Brain microvascular endothelial cell (primary cell): Measurements from ENCODE around the gene WDR62.
A peak's percentile ranks its signal among the peaks of the same experiment; 100 is the strongest.

Source experiments
- DNase-seq: peaks from one replicate; pipeline ENCODE4 v3.0.0-alpha.2; 2020
- H3K27ac ChIP-seq: fragments of 250-450 bp; sonication (Bioruptor Pico); 2 replicates; pipeline ENCODE4 v1.5.1; 2020; ENCODE audit warnings: mild to moderate bottlenecking, moderate library complexity
- H3K27me3 ChIP-seq: fragments of 250-450 bp; sonication (Bioruptor Pico); replicated peaks from 2 replicates; pipeline ENCODE4 v1.5.1; 2020; ENCODE audit warnings: mild to moderate bottlenecking
- H3K36me3 ChIP-seq: fragments of 250-450 bp; sonication (Bioruptor Pico); replicated peaks from 2 replicates; pipeline ENCODE4 v1.5.1; 2020; ENCODE audit warnings: mild to moderate bottlenecking
- H3K4me3 ChIP-seq: 2 replicates; pipeline ENCODE4 v1.5.1; 2011; ENCODE audit warnings: low read depth, mild to moderate bottlenecking, control low read depth, low read length, moderate library complexity
- in situ Hi-C: cut with HindIII; loops from 2 replicates; pipeline ENCODE4 v1.10.0; 2017; ENCODE audit warnings: low sequenced_read_pairs, low pct_ligation_motif_present
- TF ChIP-seq, protein P1 (sequence below): IDR thresholded peaks from 2 replicates; pipeline ENCODE4 v1.5.1; 2011; ENCODE audit warnings: low read depth, mild to moderate bottlenecking, moderate library complexity, low read length, control low read depth, inconsistent platforms; ENCODE audit errors: missing control alignments

Gene WDR62

DNA sequence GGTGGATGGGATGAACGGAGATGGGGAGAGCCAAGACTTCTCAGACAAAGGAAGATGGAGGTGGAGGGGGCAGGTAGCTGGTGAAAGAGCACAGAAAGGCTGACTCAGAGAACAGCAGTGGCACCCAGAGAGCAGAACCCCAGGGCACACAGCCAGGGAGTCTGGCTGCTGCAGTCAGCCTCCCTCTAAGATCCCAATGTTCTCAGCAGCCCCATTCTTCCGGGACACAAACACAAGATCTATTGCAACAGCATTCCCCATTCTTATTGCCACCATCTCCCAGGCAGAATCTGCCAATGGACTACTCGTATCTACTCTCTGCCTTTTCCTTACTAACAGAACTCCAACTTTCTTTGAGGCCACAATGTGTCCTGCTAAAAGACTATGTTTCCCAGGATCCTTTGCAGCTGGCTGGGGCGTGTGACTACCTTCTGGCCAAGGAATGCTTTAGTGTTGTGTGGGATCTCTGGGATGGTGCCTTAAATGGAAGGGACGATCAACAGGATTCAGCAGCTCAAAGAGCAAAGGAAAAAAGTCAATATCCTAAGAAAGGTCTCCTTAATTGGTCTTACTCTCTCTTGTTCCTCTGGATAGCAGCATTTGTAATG is 8.2 kb upstream of the WDR62 start:
- in situ Hi-C loops = no loop called here
- Histone ChIP-seq H3K36me3 (no peaks in the 10 kb centered on the region), H3K4me3 (no peak overlapping the region), H3K27me3 (no peaks in the 10 kb centered on the region), H3K27ac (no peak overlapping the region)
- TF ChIP-seq, protein P1, sequence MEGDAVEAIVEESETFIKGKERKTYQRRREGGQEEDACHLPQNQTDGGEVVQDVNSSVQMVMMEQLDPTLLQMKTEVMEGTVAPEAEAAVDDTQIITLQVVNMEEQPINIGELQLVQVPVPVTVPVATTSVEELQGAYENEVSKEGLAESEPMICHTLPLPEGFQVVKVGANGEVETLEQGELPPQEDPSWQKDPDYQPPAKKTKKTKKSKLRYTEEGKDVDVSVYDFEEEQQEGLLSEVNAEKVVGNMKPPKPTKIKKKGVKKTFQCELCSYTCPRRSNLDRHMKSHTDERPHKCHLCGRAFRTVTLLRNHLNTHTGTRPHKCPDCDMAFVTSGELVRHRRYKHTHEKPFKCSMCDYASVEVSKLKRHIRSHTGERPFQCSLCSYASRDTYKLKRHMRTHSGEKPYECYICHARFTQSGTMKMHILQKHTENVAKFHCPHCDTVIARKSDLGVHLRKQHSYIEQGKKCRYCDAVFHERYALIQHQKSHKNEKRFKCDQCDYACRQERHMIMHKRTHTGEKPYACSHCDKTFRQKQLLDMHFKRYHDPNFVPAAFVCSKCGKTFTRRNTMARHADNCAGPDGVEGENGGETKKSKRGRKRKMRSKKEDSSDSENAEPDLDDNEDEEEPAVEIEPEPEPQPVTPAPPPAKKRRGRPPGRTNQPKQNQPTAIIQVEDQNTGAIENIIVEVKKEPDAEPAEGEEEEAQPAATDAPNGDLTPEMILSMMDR = no peak
- no peak for DNase-seq

GRCh38 chr19:36047835-36048234 is 6.9 kb upstream of the WDR62 start:
- H3K36me3 ChIP-seq = no peaks in the 10 kb centered on the region
- in situ Hi-C loops = no loop called here
- no peak for DNase-seq
- no peak overlapping the region for H3K4me3 ChIP-seq
- TF ChIP-seq, protein P1 = no peak
- H3K27ac ChIP-seq = no peak overlapping the region
- no peaks in the 10 kb centered on the region for H3K27me3 ChIP-seq

GRCh38 chr19:36049080-36049698 is 5.5 kb upstream of the WDR62 start:
- no peaks in the 10 kb centered on the region for H3K27me3 ChIP-seq
- TF ChIP-seq, protein P1 = no peak
- H3K27ac ChIP-seq = no peak overlapping the region
- DNase-seq = no peak
- no peak overlapping the region for H3K4me3 ChIP-seq
- no peaks in the 10 kb centered on the region for H3K36me3 ChIP-seq
- in situ Hi-C loops = no loop called here

- H3K27me3 ChIP-seq = no peaks in the 10 kb centered on the region
- H3K27ac ChIP-seq = no peak overlapping the region
- TF ChIP-seq, protein P1 = peak; percentile 59
- no peak overlapping the region for H3K4me3 ChIP-seq
- no peak for DNase-seq
- H3K36me3 ChIP-seq = no peaks in the 10 kb centered on the region
- in situ Hi-C loops = no loop called here
Observed at GRCh38 chr19:36051236-36051635, 3.5 kb upstream of the WDR62 start.

DNA sequence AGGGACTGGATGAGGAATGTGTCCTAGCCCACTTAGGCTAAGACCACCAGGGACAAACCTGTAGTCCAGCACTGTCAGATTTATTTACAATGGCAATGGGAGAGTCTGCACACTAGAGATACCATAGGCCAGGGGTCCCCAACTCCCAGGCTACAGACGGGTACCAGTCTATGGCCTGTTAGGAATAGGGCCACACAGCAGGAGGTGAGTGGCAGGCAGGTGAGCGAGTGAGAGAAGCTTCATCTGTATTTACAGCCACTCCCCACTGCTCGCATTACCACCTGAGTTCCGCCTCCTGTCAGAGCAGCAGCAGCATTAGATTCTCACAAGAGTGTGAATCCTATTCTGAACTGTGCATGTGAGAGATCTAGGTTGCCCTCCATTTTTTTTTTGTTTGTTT is 3.1 kb upstream of the WDR62 start:
- no peak overlapping the region for H3K27ac ChIP-seq
- no peaks in the 10 kb centered on the region for H3K27me3 ChIP-seq
- H3K36me3 ChIP-seq = no peaks in the 10 kb centered on the region
- DNase-seq = no peak
- no peak overlapping the region for H3K4me3 ChIP-seq
- TF ChIP-seq, protein P1 = no peak
- in situ Hi-C loops = no loop called here

GRCh38 chr19:36054119-36054732 is 471 bp upstream of the WDR62 start, which contains the start of gene THAP8:
TSS of gene THAP8 (minus strand) at chr19:36054285. CDS start at chr19:36054217, 68 bp downstream.
- no peaks in the 10 kb centered on the region for H3K27me3 ChIP-seq
- H3K27ac ChIP-seq = peak within 1 kb of the TSS; percentile 91
- DNase-seq = peak; percentile 99
- peak within 1 kb of the TSS; percentile 69 for H3K4me3 ChIP-seq
- H3K36me3 ChIP-seq = no peaks in the 10 kb centered on the region
- in situ Hi-C loops = no loop called here
- TF ChIP-seq, protein P1 = peak; percentile 67
